Dedifferentiated amniotic fluid mesenchymal stem cell (primary cell): ENCODE results near the gene VWA8.

ENCODE experiments used
- DNase-seq: peaks from one replicate; pipeline ENCODE4 v3.0.0-alpha.2; 2016; ENCODE audit errors: extremely low spot score

VWA8 gene

GRCh38 chr13:41802684-41803444, 158.0 kb downstream of the VWA8 start:
- DNase-seq, result no peak

- DNase-seq, result no peak
Observed at GRCh38 chr13:41802043-41802683, 158.7 kb downstream of the VWA8 start.

- no peak for DNase-seq
Observed at GRCh38 chr13:41791056-41791455, 169.9 kb downstream of the VWA8 start.

GRCh38 chr13:41788552-41788951, 172.4 kb downstream of the VWA8 start:
- DNase-seq, result no peak

- no peak for DNase-seq
Observed at GRCh38 chr13:41785402-41786172, 175.3 kb downstream of the VWA8 start.

- no peak for DNase-seq
Observed at GRCh38 chr13:41782086-41782485, 178.8 kb downstream of the VWA8 start.

- DNase-seq, result peak; percentile 65
Observed at GRCh38 chr13:41780715-41781706, 179.9 kb downstream of the VWA8 start.

GRCh38 chr13:41775251-41775650, 185.7 kb downstream of the VWA8 start:
- DNase-seq, result no peak

- no peak for DNase-seq
Observed at GRCh38 chr13:41774605-41775218, 186.2 kb downstream of the VWA8 start.

- DNase-seq, result no peak
Observed at GRCh38 chr13:41767801-41768200, 193.1 kb downstream of the VWA8 start.

GRCh38 chr13:41766439-41766838, 194.5 kb downstream of the VWA8 start:
- no peak for DNase-seq

- no peak for DNase-seq
Observed at GRCh38 chr13:41765813-41766212, 195.1 kb downstream of the VWA8 start.

GRCh38 chr13:41765020-41765419, 195.9 kb downstream of the VWA8 start:
- DNase-seq, result no peak

- no peak for DNase-seq
Observed at GRCh38 chr13:41764558-41764957, 196.4 kb downstream of the VWA8 start.

GRCh38 chr13:41763782-41764181, 197.1 kb downstream of the VWA8 start:
- no peak for DNase-seq

GRCh38 chr13:41762796-41763195, 198.1 kb downstream of the VWA8 start:
- DNase-seq, result no peak

GRCh38 chr13:41756198-41756880, 204.6 kb downstream of the VWA8 start:
- DNase-seq, result no peak

GRCh38 chr13:41751734-41752445, 209.0 kb downstream of the VWA8 start:
- DNase-seq, result no peak

- DNase-seq, result peak; percentile 30
Observed at GRCh38 chr13:41751277-41751676, 209.6 kb downstream of the VWA8 start.

- peak; percentile 65 for DNase-seq
Observed at GRCh38 chr13:41746259-41746658, 214.7 kb downstream of the VWA8 start.
